ENCODE results near the gene NTRK3. TPM values are rescaled to one million over a fixed set of nuclear protein-coding genes. Genes with fewer than 3 reads are reported as not detected.

The NTRK3 gene
- polyA plus RNA-seq, 1 donor = 3.2 TPM

Other genes with a start within 250 kb of the NTRK3 start
- 23.4 TPM for gene MRPL46, start 210.6 kb upstream of the NTRK3 start, polyA plus RNA-seq (ENCODE audit: insufficient read length)
- gene MRPS11, start 211.0 kb upstream of the NTRK3 start, polyA plus RNA-seq (ENCODE audit: insufficient read length) = 42.7 TPM

All from hindlimb muscle (tissue), 1 donor.